HepG2 (cell line): Measurements from ENCODE around the gene FHL1. TPM values are rescaled to one million over a fixed set of nuclear protein-coding genes. Genes with fewer than 3 reads are reported as not detected.

Experiments used
- ATAC-seq: fragments of 200-7000 bp; cut with Tn5 transposase; 3 replicates; pipeline ENCODE4 v1.9.1; 2020; ENCODE audit warnings: mild to moderate bottlenecking, moderate library complexity
- BruUV-seq: library from RNA; stranded (reverse); fragments of 400-500 nt; replicated peaks from 2 replicates; lab custom pipeline; 2021; lab: Mats Ljungman, UMichigan
- CTCF ChIA-PET: fragments of 300-600 bp; formaldehyde crosslinking; extraction: SDS; loops from one replicate; lab custom pipeline; 2021; ENCODE audit warnings: low total read pairs, inconsistent platforms, low intra/inter-chr PET ratio; lab: Yijun Ruan, JAX
- POLR2A ChIA-PET: fragments of 350-600 bp; sonication (Branson Sonifier 250); formaldehyde crosslinking; loops from one replicate; lab custom pipeline; 2020; ENCODE audit warnings: antibody characterized with exemption, inconsistent platforms; lab: Yijun Ruan, JAX
- DNase-seq: peaks from one replicate; pipeline ENCODE4 v3.0.0-alpha.2; 2015; ENCODE audit warnings: low spot score
- FAIRE-seq: peaks from 3 replicates; lab custom pipeline; 2011; peaks lifted over from hg19 to GRCh38; lab: Jason Lieb, UNC
- H2AFZ ChIP-seq: one replicate; pipeline ENCODE4 v1.6.1; 2011; ENCODE audit warnings: low read length, inconsistent platforms
- H3K27ac ChIP-seq: fragments of 300-600 bp; 3 replicates; pipeline ENCODE4 v1.8.0; 2011; ENCODE audit warnings: mixed run types, mild to moderate bottlenecking, mixed read lengths, low read length, inconsistent platforms; ENCODE audit not compliant: insufficient read depth; ENCODE audit errors: extremely low read length
- H3K27me3 ChIP-seq, 2 experiments: fragments of 200-600 bp in 1 of 2; 2 replicates in 1 of 2; 3 replicates in 1 of 2; pipeline versions ENCODE4 v1.6.0 to v1.8.0; 2011; ENCODE audit warnings: low read length in 2 of 2, mild to moderate bottlenecking in 2 of 2, moderate library complexity in 2 of 2, inconsistent platforms in 1 of 2; ENCODE audit not compliant: insufficient read depth in 2 of 2, control insufficient read depth in 1 of 2
- H3K36me3 ChIP-seq, 2 experiments: fragments of 200-600 bp in 1 of 2; replicated peaks in 1 of 2; 2 replicates in 1 of 2; 3 replicates in 1 of 2; pipeline versions ENCODE4 v1.5.1 to v1.8.0; 2011; ENCODE audit warnings: low read length in 2 of 2, inconsistent platforms in 1 of 2; ENCODE audit not compliant: insufficient read depth in 2 of 2, control insufficient read depth in 1 of 2
- H3K4me1 ChIP-seq: 2 replicates; pipeline ENCODE4 v1.5.1; 2012; ENCODE audit warnings: low read length, inconsistent platforms; ENCODE audit not compliant: insufficient read depth
- H3K4me2 ChIP-seq: 2 replicates; pipeline ENCODE4 v1.6.0; 2011; ENCODE audit warnings: low read depth, low read length, inconsistent platforms
- H3K4me3 ChIP-seq, 3 experiments: fragments of 200-600 bp in 1 of 3; sonication (generic), shearing (Covaris generic) in 1 of 3; replicated peaks in 1 of 3; 2 replicates each; pipeline ENCODE4 v1.5.1; 2011 to 2016; ENCODE audit warnings: low read length in 3 of 3, inconsistent platforms in 2 of 3, low read depth in 2 of 3, mild to moderate bottlenecking in 2 of 3, control low read depth in 1 of 3, mixed read lengths in 1 of 3; ENCODE audit not compliant: insufficient read depth in 1 of 3
- H3K79me2 ChIP-seq: one replicate; pipeline ENCODE4 v1.6.1; 2011; ENCODE audit warnings: low read length, inconsistent platforms; ENCODE audit not compliant: insufficient read depth
- H3K9ac ChIP-seq: 2 replicates; pipeline ENCODE4 v1.6.0; 2011; ENCODE audit warnings: mild to moderate bottlenecking, low read depth, low read length, inconsistent platforms; ENCODE audit not compliant: insufficient read depth
- H3K9me3 ChIP-seq: 2 replicates; pipeline ENCODE4 v1.5.1; 2012; ENCODE audit warnings: mild to moderate bottlenecking, low read length
- H4K20me1 ChIP-seq: 2 replicates; pipeline ENCODE4 v1.6.0; 2011; ENCODE audit warnings: inconsistent platforms, mild to moderate bottlenecking, low read length, moderate library complexity; ENCODE audit not compliant: insufficient read depth
- ERF ChIP-seq: IDR thresholded peaks from 2 replicates; pipeline ENCODE4 v1.6.1; 2018; ENCODE audit warnings: missing biosample characterization, missing genetic modification reagents
- FOSL1 ChIP-seq: sonication (generic); formaldehyde crosslinking; IDR thresholded peaks from 2 replicates; pipeline ENCODE4 v1.9.0; 2021; ENCODE audit warnings: missing genetic modification reagents, borderline replicate concordance
- GTF3A ChIP-seq: sonication (generic); formaldehyde crosslinking; conservative IDR thresholded peaks from 2 replicates; pipeline ENCODE4 v1.4.0; 2020; ENCODE audit warnings: mild to moderate bottlenecking, missing genetic modification reagents
- KLF16 ChIP-seq, 2 experiments: sonication (generic) in 1 of 2; formaldehyde crosslinking in 1 of 2; IDR thresholded peaks; 2 replicates each; pipeline versions ENCODE4 v1.6.1 to v1.8.0; 2016 to 2023; ENCODE audit warnings: missing genetic modification reagents in 2 of 2, missing compliant biosample characterization in 1 of 2
- SOX13 ChIP-seq, 3 experiments: fragments of 450-650 bp in 1 of 3; sonication (generic) in 1 of 3; formaldehyde crosslinking in 1 of 3; IDR thresholded peaks in 2 of 3; conservative IDR thresholded peaks in 1 of 3; 2 replicates each; pipeline versions ENCODE4 v1.5.0 to v1.6.1; 2016 to 2020; ENCODE audit warnings: antibody characterized with exemption in 1 of 3, mild to moderate bottlenecking in 1 of 3, missing compliant biosample characterization in 1 of 3, missing genetic modification reagents in 1 of 3, moderate library complexity in 1 of 3
- SOX6 ChIP-seq, 2 experiments: fragments of 450-650 bp in 1 of 2; sonication (generic) in 1 of 2; formaldehyde crosslinking in 1 of 2; IDR thresholded peaks; 2 replicates each; pipeline versions ENCODE4 v1.4.0 to v1.6.1; 2017 to 2020; ENCODE audit warnings: antibody characterized with exemption in 1 of 2, mild to moderate bottlenecking in 1 of 2, missing genetic modification reagents in 1 of 2
- ZNF10 ChIP-seq: sonication (generic); formaldehyde crosslinking; IDR thresholded peaks from 2 replicates; pipeline ENCODE4 v1.4.0; 2020; ENCODE audit warnings: mild to moderate bottlenecking, low read depth, missing genetic modification reagents, borderline replicate concordance
- ZNF446 ChIP-seq: sonication (generic); formaldehyde crosslinking; IDR thresholded peaks from 2 replicates; pipeline ENCODE4 v1.5.0; 2020; ENCODE audit warnings: mild to moderate bottlenecking, missing genetic modification reagents
- ZNF777 ChIP-seq: sonication (generic); formaldehyde crosslinking; IDR thresholded peaks from 2 replicates; pipeline ENCODE4 v1.4.0; 2020; ENCODE audit warnings: missing genetic modification reagents
- WGBS: methylation state at CpG from one replicate; pipeline ENCODE4 v1.1.6; 2017; ENCODE audit warnings: low lambda C conversion rate; 5-methylcytosine and 5-hydroxymethylcytosine counted together
- in situ Hi-C: cut with HindIII; loops from 2 replicates; pipeline ENCODE4 v1.10.0; 2017; ENCODE audit warnings: low pct_unique_long_range_greater_than_20kb; ENCODE audit not compliant: extremely low pct_ligation_motif_present
- intact Hi-C: fragments of 100-400 bp; cut with micrococcal nuclease; formaldehyde crosslinking; loops from one replicate; pipeline ENCODE4 v1.10.0; 2022; ENCODE audit not compliant: unreplicated experiment
- polyA plus RNA-seq, 8 experiments: library from polyadenylated mRNA; depleted of rRNA in 3 of 8; stranded (reverse) in 7 of 8; unstranded in 1 of 8; fragments of >200 nt; fragmentation: Illumina TruSeq in 4 of 8; extraction: Trizol in 4 of 8; gene quantifications; 2 replicates each; pipeline versions ENCODE4 v1.2.1 to v1.2.3, GENCODE V29; 2011 to 2016; ENCODE audit warnings: low read depth in 4 of 8, missing spikeins in 1 of 8, mixed read lengths in 1 of 8; ENCODE audit not compliant: insufficient read depth in 1 of 8
- total RNA-seq, 5 experiments: library from RNA; depleted of rRNA; stranded (reverse); fragments of >200 nt; fragmentation: Illumina TruSeq; extraction: Trizol; gene quantifications; 2 replicates each; pipeline ENCODE4 v1.2.3, GENCODE V29; 2016; ENCODE audit warnings: low read depth in 1 of 5
- TF ChIP-seq, protein P1 (sequence below): sonication (generic); formaldehyde crosslinking; IDR thresholded peaks from 2 replicates; pipeline ENCODE4 v1.5.1; 2020; ENCODE audit warnings: mild to moderate bottlenecking, missing genetic modification reagents

FHL1 gene
- total and polyA plus RNA-seq, 2 of the 13 experiments (the other 11 are each of a cell fraction or from before 2014, with no cell fraction given): 0.33 TPM; not detected in 1

GRCh38 chrX:136210243-136210642, 62.9 kb downstream of the FHL1 start:
- H3K9me3 ChIP-seq: no peaks in the 10 kb centered on the region
- in situ Hi-C loops (no loop called here), intact Hi-C loops (no loop called here)
- H3K4me2 ChIP-seq: no peak overlapping the region
- no peaks in the 10 kb centered on the region; a peak in 1 of 5 replicates for H3K27me3 ChIP-seq
- H3K36me3 ChIP-seq: no peaks in the 10 kb centered on the region
- H3K4me1 ChIP-seq: no peaks in the 10 kb centered on the region
- FAIRE-seq (no peak), ATAC-seq (no peak), DNase-seq (no peak)
- ChIA-PET POLR2A (no interaction called here), CTCF (interaction anchor here (1.9 kb wide), 1 partner anchor 181 kb away, joined by 12 read pairs; no protein-coding TSS in a partner anchor)
- no peaks in the 10 kb centered on the region for H4K20me1 ChIP-seq
- H3K79me2 ChIP-seq: no peaks in the 10 kb centered on the region
- H3K9ac ChIP-seq: no peak overlapping the region
- no peak overlapping the region for H3K27ac ChIP-seq
- BruUV-seq: no TSS peak
- 23% methylated on average over 4 of the region's 7 CpGs for WGBS
- TF ChIP-seq KLF16 (CRISPR knock-in tag; IDR thresholded peaks at IDR 0.05): no peak
- TF ChIP-seq SOX13 (IDR thresholded peaks at IDR 0.05): no peak
- no peak for TF ChIP-seq SOX13 (CRISPR knock-in tag; conservative IDR thresholded peaks at IDR 0.05 in 1 of 2, IDR thresholded peaks at IDR 0.05 in 1 of 2)
- no peak for TF ChIP-seq ERF
- no peak for TF ChIP-seq ZNF446 (CRISPR knock-in tag)
- no peak for TF ChIP-seq GTF3A (CRISPR knock-in tag)
- no peak for TF ChIP-seq SOX6 (IDR thresholded peaks at IDR 0.05)
- no peak for TF ChIP-seq SOX6 (CRISPR knock-in tag; IDR thresholded peaks at IDR 0.05)
- no peak for TF ChIP-seq FOSL1 (CRISPR knock-in tag)
- TF ChIP-seq ZNF777: no peak
- no peak for TF ChIP-seq ZNF10
- TF ChIP-seq, protein P1, sequence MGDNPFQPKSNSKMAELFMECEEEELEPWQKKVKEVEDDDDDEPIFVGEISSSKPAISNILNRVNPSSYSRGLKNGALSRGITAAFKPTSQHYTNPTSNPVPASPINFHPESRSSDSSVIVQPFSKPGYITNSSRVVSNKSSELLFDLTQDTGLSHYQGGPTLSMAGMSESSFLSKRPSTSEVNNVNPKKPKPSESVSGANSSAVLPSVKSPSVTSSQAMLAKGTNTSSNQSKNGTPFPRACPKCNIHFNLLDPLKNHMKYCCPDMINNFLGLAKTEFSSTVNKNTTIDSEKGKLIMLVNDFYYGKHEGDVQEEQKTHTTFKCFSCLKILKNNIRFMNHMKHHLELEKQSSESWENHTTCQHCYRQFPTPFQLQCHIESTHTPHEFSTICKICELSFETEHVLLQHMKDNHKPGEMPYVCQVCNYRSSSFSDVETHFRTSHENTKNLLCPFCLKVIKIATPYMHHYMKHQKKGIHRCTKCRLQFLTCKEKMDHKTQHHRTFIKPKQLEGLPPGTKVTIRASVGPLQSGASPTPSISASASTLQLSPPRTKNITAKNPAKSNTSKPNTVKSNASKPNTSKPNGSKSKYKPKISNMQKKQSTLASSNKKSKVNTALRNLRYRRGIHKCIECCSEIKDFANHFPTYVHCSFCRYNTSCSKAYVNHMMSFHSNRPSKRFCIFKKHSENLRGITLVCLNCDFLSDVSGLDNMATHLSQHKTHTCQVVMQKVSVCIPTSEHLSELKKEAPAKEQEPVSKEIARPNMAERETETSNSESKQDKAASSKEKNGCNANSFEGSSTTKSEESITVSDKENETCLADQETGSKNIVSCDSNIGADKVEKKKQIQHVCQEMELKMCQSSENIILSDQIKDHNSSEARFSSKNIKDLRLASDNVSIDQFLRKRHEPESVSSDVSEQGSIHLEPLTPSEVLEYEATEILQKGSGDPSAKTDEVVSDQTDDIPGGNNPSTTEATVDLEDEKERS (CRISPR knock-in tag): no peak
- H3K4me3 ChIP-seq: no peak overlapping the region
- no peak overlapping the region for H2AFZ ChIP-seq
